MG63 (cell line): ENCODE data around the gene ID3. TPM values are rescaled to one million over a fixed set of nuclear protein-coding genes. Genes with fewer than 3 reads are reported as not detected.

Source experiments
- DNase-seq: peaks from one replicate; pipeline ENCODE4 v3.0.0-alpha.2; 2020
- H3K27me3 ChIP-seq: fragments of 250-450 bp; sonication (Bioruptor Pico); 2 replicates; pipeline ENCODE4 v1.5.1; 2020; ENCODE audit warnings: mild to moderate bottlenecking, moderate library complexity
- H3K36me3 ChIP-seq: fragments of 250-450 bp; sonication (Bioruptor Pico); 2 replicates; pipeline ENCODE4 v1.5.1; 2020; ENCODE audit warnings: mild to moderate bottlenecking, moderate library complexity
- H3K4me3 ChIP-seq: fragments of 250-450 bp; sonication (Bioruptor Pico); 2 replicates; pipeline ENCODE4 v1.5.1; 2020; ENCODE audit warnings: mild to moderate bottlenecking, moderate library complexity
- H3K9me3 ChIP-seq: fragments of 250-450 bp; sonication (Bioruptor Pico); 2 replicates; pipeline ENCODE4 v1.5.1; 2020; ENCODE audit warnings: mild to moderate bottlenecking, moderate library complexity
- total RNA-seq: library from RNA; depleted of rRNA; stranded (reverse); fragments of >200 nt; shearing (Covaris generic); gene quantifications from 2 replicates; pipeline ENCODE4 v1.2.3, GENCODE V29; 2014; ENCODE audit warnings: low replicate concordance; rRNA removed

Gene ID3
- total RNA-seq, 1 experiment from 2014 or later: 463 TPM

- Histone ChIP-seq H3K36me3 (peaks cover 9% of the 10 kb centered on the region), H3K27me3 (no peaks in the 10 kb centered on the region), H3K9me3 (no peaks in the 10 kb centered on the region), H3K4me3 (no peak overlapping the region)
- DNase-seq: no peak
Measured at GRCh38 chr1:23526329-23527041, 32.8 kb downstream of the ID3 start.

- H3K9me3 ChIP-seq: no peaks in the 10 kb centered on the region
- H3K36me3 ChIP-seq: peaks cover 10% of the 10 kb centered on the region
- DNase-seq: no peak
- no peak overlapping the region for H3K4me3 ChIP-seq
- no peaks in the 10 kb centered on the region for H3K27me3 ChIP-seq
Measured at GRCh38 chr1:23525558-23526250, 33.6 kb downstream of the ID3 start.

GRCh38 chr1:23524716-23525401 is 34.4 kb downstream of the ID3 start:
- no peaks in the 10 kb centered on the region for H3K9me3 ChIP-seq
- H3K4me3 ChIP-seq: no peak overlapping the region
- H3K36me3 ChIP-seq: peaks cover 10% of the 10 kb centered on the region
- H3K27me3 ChIP-seq: no peaks in the 10 kb centered on the region
- DNase-seq: no peak

- H3K4me3 ChIP-seq: no peak overlapping the region
- no peaks in the 10 kb centered on the region for H3K27me3 ChIP-seq
- H3K36me3 ChIP-seq: peaks cover 13% of the 10 kb centered on the region
- DNase-seq: no peak
- no peaks in the 10 kb centered on the region for H3K9me3 ChIP-seq
Measured at GRCh38 chr1:23524163-23524562, 35.1 kb downstream of the ID3 start.

DNA sequence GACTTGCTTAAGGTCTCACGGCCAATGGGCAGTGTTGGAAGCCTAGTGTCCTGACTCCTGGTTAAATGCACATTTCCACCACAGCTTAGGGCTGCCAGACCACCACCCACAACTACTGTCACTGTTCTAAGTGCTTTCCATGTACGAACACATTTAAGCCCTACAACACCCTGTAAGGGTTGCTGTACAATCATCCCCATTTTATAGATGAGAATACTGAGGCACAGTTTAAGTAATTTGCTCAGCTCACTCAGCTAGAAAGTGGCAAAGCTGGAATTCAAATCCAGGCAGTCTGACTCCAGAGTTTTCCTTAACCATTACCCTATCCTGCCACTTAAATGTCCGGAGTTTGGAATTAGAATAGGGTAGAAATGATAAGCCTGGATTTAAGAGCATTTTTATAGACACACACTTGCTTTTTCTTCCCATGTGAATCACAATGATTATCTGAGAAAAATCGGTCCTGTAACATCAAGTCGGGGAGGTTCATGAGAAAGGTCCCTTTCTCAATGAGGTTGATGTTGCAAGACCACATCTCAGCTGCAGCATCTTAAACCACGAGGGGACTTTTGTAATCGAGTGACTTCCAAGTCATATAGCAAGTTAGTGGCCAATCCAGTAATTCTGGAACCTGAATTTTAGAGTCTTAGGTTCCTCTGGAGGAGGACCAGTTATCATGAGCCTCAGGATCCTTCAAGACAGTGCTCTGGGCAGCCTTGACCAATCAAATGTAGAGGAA is 36.9 kb downstream of the ID3 start:
- Histone ChIP-seq H3K4me3 (no peak overlapping the region), H3K27me3 (no peaks in the 10 kb centered on the region), H3K36me3 (peaks cover 18% of the 10 kb centered on the region), H3K9me3 (no peaks in the 10 kb centered on the region)
- no peak for DNase-seq

- DNase-seq: peak; percentile 45
- Histone ChIP-seq H3K9me3 (no peaks in the 10 kb centered on the region), H3K36me3 (peaks cover 24% of the 10 kb centered on the region), H3K27me3 (no peaks in the 10 kb centered on the region), H3K4me3 (no peak overlapping the region)
Measured at GRCh38 chr1:23521588-23521987, 37.7 kb downstream of the ID3 start.

DNA sequence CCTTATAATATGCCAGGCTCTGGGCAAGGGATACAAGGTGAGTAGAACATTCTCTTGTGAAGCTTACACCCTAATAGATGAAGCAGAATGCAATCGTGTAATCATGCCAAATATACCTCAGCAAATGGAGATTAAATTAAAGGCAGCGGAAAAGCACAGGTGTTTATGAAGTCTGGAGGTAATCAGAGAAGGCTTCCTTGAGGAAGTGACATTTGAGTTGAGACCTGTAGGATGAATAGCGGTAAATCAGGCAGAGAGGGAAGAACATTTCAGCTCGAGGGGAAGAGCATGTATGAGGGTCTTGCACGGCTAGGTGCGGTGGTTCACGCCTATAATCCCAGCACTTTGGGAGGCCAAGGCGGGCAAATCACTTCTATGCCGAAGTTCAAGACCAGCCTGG is 41.7 kb downstream of the ID3 start:
- DNase-seq: no peak
- Histone ChIP-seq H3K27me3 (no peaks in the 10 kb centered on the region), H3K9me3 (no peaks in the 10 kb centered on the region), H3K36me3 (peaks cover 31% of the 10 kb centered on the region), H3K4me3 (no peak overlapping the region)

GRCh38 chr1:23515905-23516304 is 43.4 kb downstream of the ID3 start:
- Histone ChIP-seq H3K36me3 (peaks cover 24% of the 10 kb centered on the region), H3K27me3 (no peaks in the 10 kb centered on the region), H3K9me3 (no peaks in the 10 kb centered on the region), H3K4me3 (no peak overlapping the region)
- no peak for DNase-seq

- no peak for DNase-seq
- Histone ChIP-seq H3K4me3 (no peak overlapping the region), H3K27me3 (no peaks in the 10 kb centered on the region)
Measured at GRCh38 chr1:23514111-23514679, 45.1 kb downstream of the ID3 start.

DNA sequence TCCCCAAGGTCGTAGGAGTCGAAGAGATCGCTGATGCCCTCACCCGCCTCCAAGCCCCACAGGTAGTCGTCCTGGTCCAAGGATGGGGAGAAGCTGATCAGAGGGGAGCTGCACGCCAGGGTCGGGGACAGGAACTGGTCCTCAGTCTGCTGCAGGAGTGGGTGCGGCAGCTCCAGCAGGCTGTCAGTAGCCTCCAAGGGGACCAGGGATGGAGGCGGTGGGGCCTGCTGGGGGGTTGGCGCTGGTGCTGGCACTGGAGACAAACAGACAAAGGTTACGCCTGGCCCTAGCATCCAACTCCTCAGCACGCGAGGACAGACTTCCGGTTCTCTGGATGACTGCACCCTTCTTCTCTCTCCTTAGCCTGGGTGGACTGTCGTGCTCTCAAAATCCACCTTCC is 49.4 kb downstream of the ID3 start:
- DNase-seq: no peak
- Histone ChIP-seq H3K36me3 (peaks cover 2% of the 10 kb centered on the region), H3K27me3 (no peaks in the 10 kb centered on the region), H3K9me3 (no peaks in the 10 kb centered on the region), H3K4me3 (no peak overlapping the region)

More at GRCh38 chr1:23514111-23514679, 45.1 kb downstream of the ID3 start:
- peaks cover 22% of the 10 kb centered on the region for H3K36me3 ChIP-seq
- H3K9me3 ChIP-seq: no peaks in the 10 kb centered on the region

Other genes with a start within 250 kb of the ID3 start
- gene HNRNPR, start 215.2 kb downstream of the ID3 start, total RNA-seq: 149 and 159 TPM in 2 replicates
- gene ZNF436, start 189.7 kb downstream of the ID3 start, total RNA-seq: 9.0 TPM in 2 replicates
- gene TCEA3, start 134.8 kb downstream of the ID3 start, total RNA-seq: not detected in 2 replicates
- 8.4 and 17.3 TPM in 2 replicates for gene ASAP3, start 75.3 kb downstream of the ID3 start, total RNA-seq
- 4.3 and 6.9 TPM in 2 replicates for gene E2F2, start 28.3 kb downstream of the ID3 start, total RNA-seq
- gene RPL11, start 132.3 kb upstream of the ID3 start, total RNA-seq: 858 and 903 TPM in 2 replicates
- 32.8 and 35.6 TPM in 2 replicates for gene ELOA, start 184.0 kb upstream of the ID3 start, total RNA-seq
- gene PITHD1, start 218.9 kb upstream of the ID3 start, total RNA-seq: 64.2 and 116 TPM in 2 replicates
- gene LYPLA2, start 231.6 kb upstream of the ID3 start, total RNA-seq: 38.5 and 68.6 TPM in 2 replicates
- 45.4 and 123 TPM in 2 replicates for gene GALE, start 241.3 kb upstream of the ID3 start, total RNA-seq